GM18499 (cell line): ENCODE measurements around the gene PDE4B.
A peak's percentile ranks its signal among the peaks of the same experiment; 100 is the strongest.
"Not testable (repeated sequence)": the region's sequence is repeated elsewhere in the genome, so short reads cannot be mapped to it uniquely, and the experiment has no call there.

ENCODE experiments used
- ATAC-seq: cut with Tn5 transposase; IDR thresholded peaks from one replicate; pipeline ENCODE4 v1.9.1; 2021; ENCODE audit warnings: moderate number of reproducible peaks; ENCODE audit not compliant: insufficient read depth, unreplicated experiment

PDE4B gene

GRCh38 chr1:65812065-65812464, 19.4 kb downstream of the PDE4B start:
- peak; percentile 99 for ATAC-seq

- ATAC-seq, result no peak
Observed at GRCh38 chr1:65813956-65814355, 21.3 kb downstream of the PDE4B start.

- no peak for ATAC-seq
Observed at GRCh38 chr1:65814752-65815151, 22.1 kb downstream of the PDE4B start.

GRCh38 chr1:65817891-65818290, 25.2 kb downstream of the PDE4B start:
- no peak for ATAC-seq

GRCh38 chr1:65818966-65819365, 26.3 kb downstream of the PDE4B start:
- no peak for ATAC-seq

- no peak for ATAC-seq
Observed at GRCh38 chr1:65820983-65821382, 28.3 kb downstream of the PDE4B start.

GRCh38 chr1:65821386-65821785, 28.7 kb downstream of the PDE4B start:
- no peak for ATAC-seq

- ATAC-seq, result no peak
Observed at GRCh38 chr1:65824103-65824502, 31.4 kb downstream of the PDE4B start.

- no peak for ATAC-seq
Observed at GRCh38 chr1:65825741-65826140, 33.0 kb downstream of the PDE4B start.

GRCh38 chr1:65826782-65827181, 34.1 kb downstream of the PDE4B start:
- no peak for ATAC-seq

GRCh38 chr1:65827346-65827745, 34.7 kb downstream of the PDE4B start:
- no peak for ATAC-seq

GRCh38 chr1:65830306-65830705, 37.6 kb downstream of the PDE4B start:
- ATAC-seq, result no peak

- ATAC-seq, result no peak
Observed at GRCh38 chr1:65832296-65832695, 39.6 kb downstream of the PDE4B start.

GRCh38 chr1:65836686-65837085, 44.0 kb downstream of the PDE4B start:
- no peak for ATAC-seq

GRCh38 chr1:65840683-65841082, 48.0 kb downstream of the PDE4B start:
- no peak for ATAC-seq

- ATAC-seq, result no peak
Observed at GRCh38 chr1:65844296-65844695, 51.6 kb downstream of the PDE4B start.

- ATAC-seq, result no peak
Observed at GRCh38 chr1:65844821-65845534, 52.3 kb downstream of the PDE4B start.

- no peak for ATAC-seq
Observed at GRCh38 chr1:65845535-65846060, 52.9 kb downstream of the PDE4B start.

- no peak for ATAC-seq
Observed at GRCh38 chr1:65846866-65847265, 54.2 kb downstream of the PDE4B start.

GRCh38 chr1:65850281-65850680, 57.6 kb downstream of the PDE4B start:
- no peak for ATAC-seq

- ATAC-seq, result not testable (repeated sequence)
Observed at GRCh38 chr1:65856591-65856990, 63.9 kb downstream of the PDE4B start.

GRCh38 chr1:65866439-65866838, 73.7 kb downstream of the PDE4B start:
- ATAC-seq, result no peak
